GM12878 (cell line): ENCODE data around the gene HSPB7. TPM values are rescaled to one million over a fixed set of nuclear protein-coding genes. Genes with fewer than 3 reads are reported as not detected.

Experiments used
- ATAC-seq: fragments of 200-7000 bp; cut with Tn5 transposase; 3 replicates; pipeline ENCODE4 v1.9.1; 2020; ENCODE audit warnings: mild to moderate bottlenecking, moderate library complexity
- BruUV-seq: library from RNA; stranded (reverse); fragments of 400-500 nt; replicated peaks from 2 replicates; lab custom pipeline; 2021; lab: Mats Ljungman, UMichigan
- CTCF ChIA-PET: fragments of 300-600 bp; sonication (Branson Sonifier 250); formaldehyde crosslinking; extraction: SDS; loops from one replicate; lab custom pipeline; 2021; ENCODE audit warnings: inconsistent platforms; lab: Yijun Ruan, JAX
- POLR2A ChIA-PET: fragments of 350-600 bp; formaldehyde crosslinking; extraction: SDS; loops from one replicate; lab custom pipeline; 2021; ENCODE audit warnings: inconsistent platforms; lab: Charles Lee
- RAD21 ChIA-PET: fragments of 300-600 bp; sonication (Branson Sonifier 250); formaldehyde crosslinking; loops from one replicate; lab custom pipeline; 2023; ENCODE audit warnings: antibody characterized with exemption; ENCODE audit not compliant: unreplicated experiment; lab: Charles Lee
- SMC1A ChIA-PET: fragments of 300-600 bp; sonication (Branson Sonifier 250); formaldehyde crosslinking; loops from one replicate; lab custom pipeline; 2023; ENCODE audit not compliant: unreplicated experiment, uncharacterized antibody; lab: Charles Lee
- DNase-seq: peaks from one replicate; pipeline ENCODE4 v3.0.0-alpha.2; 2011; ENCODE audit warnings: low read depth, low spot score
- FAIRE-seq: peaks from 3 replicates; lab custom pipeline; 2011; peaks lifted over from hg19 to GRCh38; lab: Jason Lieb, UNC
- H2AFZ ChIP-seq: 2 replicates; pipeline ENCODE4 v1.6.0; 2011; ENCODE audit warnings: low read depth, low read length, control low read depth; ENCODE audit not compliant: control insufficient read depth
- H3K27ac ChIP-seq: 2 replicates; pipeline ENCODE4 v1.5.1; 2011; ENCODE audit warnings: control low read depth; ENCODE audit not compliant: control insufficient read depth, insufficient read depth
- H3K27me3 ChIP-seq, 2 experiments: replicated peaks in 1 of 2; 2 replicates each; pipeline versions ENCODE4 v1.6.0 to v1.6.1; 2011; ENCODE audit warnings: low read length in 1 of 2; ENCODE audit not compliant: control insufficient read depth in 2 of 2, insufficient read depth in 2 of 2
- H3K36me3 ChIP-seq, 2 experiments: 2 replicates each; pipeline ENCODE4 v1.5.1; 2011; ENCODE audit warnings: low read length in 1 of 2; ENCODE audit not compliant: control insufficient read depth in 2 of 2, insufficient read depth in 2 of 2
- H3K4me1 ChIP-seq: 2 replicates; pipeline ENCODE4 v1.6.1; 2011; ENCODE audit warnings: mild to moderate bottlenecking, low read length, moderate library complexity, mixed read lengths; ENCODE audit not compliant: control insufficient read depth, insufficient read depth
- H3K4me2 ChIP-seq: 2 replicates; pipeline ENCODE4 v1.6.0; 2011; ENCODE audit warnings: control low read depth; ENCODE audit not compliant: control insufficient read depth, insufficient read depth
- H3K4me3 ChIP-seq: fragments of 200-600 bp; sonication (generic); 2 replicates; pipeline ENCODE4 v1.5.1; 2016
- H3K79me2 ChIP-seq: 2 replicates; pipeline ENCODE4 v1.6.0; 2011; ENCODE audit warnings: low read length; ENCODE audit not compliant: control insufficient read depth, insufficient read depth
- H3K9ac ChIP-seq: 2 replicates; pipeline ENCODE4 v1.8.0; 2011; ENCODE audit warnings: low read length, control low read depth, mixed read lengths; ENCODE audit not compliant: control insufficient read depth, insufficient read depth
- H3K9me3 ChIP-seq: replicated peaks from 3 replicates; pipeline ENCODE4 v1.5.1; 2011; ENCODE audit warnings: mild to moderate bottlenecking, low read length; ENCODE audit not compliant: control insufficient read depth, insufficient read depth
- H4K20me1 ChIP-seq: 2 replicates; pipeline ENCODE4 v1.6.0; 2011; ENCODE audit not compliant: control insufficient read depth, insufficient read depth
- CREB1 ChIP-seq: IDR thresholded peaks from 2 replicates; pipeline ENCODE4 v1.6.1; 2012; ENCODE audit warnings: low read depth, mild to moderate bottlenecking, inconsistent platforms
- MXI1 ChIP-seq: fragments of 150-350 bp; IDR thresholded peaks from 2 replicates; pipeline ENCODE4 v1.6.1; 2011; ENCODE audit warnings: low read depth, mild to moderate bottlenecking, inconsistent platforms, low read length, improper control_type of control experiment
- NRF1 ChIP-seq: conservative IDR thresholded peaks from 2 replicates; pipeline ENCODE4 v1.6.1; 2011; ENCODE audit warnings: mild to moderate bottlenecking, low read depth, low read length, improper control_type of control experiment
- RAD51 ChIP-seq: fragments of 450-650 bp; IDR thresholded peaks from 2 replicates; pipeline ENCODE4 v1.6.1; 2016; ENCODE audit warnings: moderate library complexity, mild to moderate bottlenecking, inconsistent platforms
- RELA ChIP-seq: fragments of 450-650 bp; IDR thresholded peaks from 2 replicates; pipeline ENCODE4 v1.8.0; 2014; ENCODE audit warnings: borderline replicate concordance; ENCODE audit not compliant: partially characterized antibody
- SREBF1 ChIP-seq: IDR thresholded peaks from 2 replicates; pipeline ENCODE4 v1.6.1; 2012; ENCODE audit warnings: mild to moderate bottlenecking, low read length
- ZNF217 ChIP-seq: fragments of 450-650 bp; IDR thresholded peaks from 2 replicates; pipeline ENCODE4 v1.6.1; 2017; ENCODE audit warnings: antibody characterized with exemption, mild to moderate bottlenecking
- WGBS: methylation state at CpG from one replicate; pipeline ENCODE4 v1.1.6; 2016; ENCODE audit warnings: low lambda C conversion rate; ENCODE audit not compliant: insufficient replicate concordance, insufficient coverage; ENCODE audit errors: missing lambda C conversion rate; 5-methylcytosine and 5-hydroxymethylcytosine counted together
- in situ Hi-C: fragments of 300-500 bp; cut with MboI; formaldehyde crosslinking; loops from 9 replicates; pipeline ENCODE4 v1.14.3; 2018; ENCODE audit warnings: mixed read lengths
- intact Hi-C: fragments of 100-400 bp; cut with micrococcal nuclease; formaldehyde crosslinking; loops from one replicate; pipeline ENCODE4 v1.14.2; 2022; ENCODE audit not compliant: unreplicated experiment
- polyA plus RNA-seq, 11 experiments: library from polyadenylated mRNA; depleted of rRNA in 4 of 11; unstranded in 6 of 11; stranded (reverse) in 5 of 11; fragments of >200 nt; fragmentation: Nextera tagmentation in 4 of 11; fragmentation: Illumina TruSeq in 1 of 11; extraction: Ambion mirVana in 4 of 11; extraction: Trizol in 1 of 11; gene quantifications; 1 replicate in 1 of 11; 2 replicates in 10 of 11; pipeline versions ENCODE4 v1.2.1 to v1.2.3, GENCODE V29; 2011 to 2016; ENCODE audit warnings: inconsistent platforms in 2 of 11, missing spikeins in 2 of 11, low read depth in 1 of 11
- total RNA-seq, 4 experiments: library from RNA; depleted of rRNA in 3 of 4; stranded (reverse); fragments of >200 nt in 3 of 4; fragmentation: Illumina TruSeq in 1 of 4; extraction: Trizol in 1 of 4; gene quantifications; 2 replicates each; pipeline versions ENCODE4 v1.2.1 to v1.2.3, GENCODE V29; 2013 to 2021
- TF ChIP-seq, protein P1 (sequence below): fragments of 450-650 bp; IDR thresholded peaks from 2 replicates; pipeline ENCODE4 v1.6.1; 2017; ENCODE audit warnings: borderline replicate concordance
- TF ChIP-seq, protein P2 (sequence below): IDR thresholded peaks from 2 replicates; pipeline ENCODE4 v1.6.1; 2011; ENCODE audit warnings: low read depth, low read length, improper control_type of control experiment, borderline replicate concordance

Gene HSPB7
- total and polyA plus RNA-seq, 10 of the 15 experiments (the other 5 are each of a cell fraction or from before 2014, with no cell fraction given): 0.34 TPM; not detected in 9

DNA sequence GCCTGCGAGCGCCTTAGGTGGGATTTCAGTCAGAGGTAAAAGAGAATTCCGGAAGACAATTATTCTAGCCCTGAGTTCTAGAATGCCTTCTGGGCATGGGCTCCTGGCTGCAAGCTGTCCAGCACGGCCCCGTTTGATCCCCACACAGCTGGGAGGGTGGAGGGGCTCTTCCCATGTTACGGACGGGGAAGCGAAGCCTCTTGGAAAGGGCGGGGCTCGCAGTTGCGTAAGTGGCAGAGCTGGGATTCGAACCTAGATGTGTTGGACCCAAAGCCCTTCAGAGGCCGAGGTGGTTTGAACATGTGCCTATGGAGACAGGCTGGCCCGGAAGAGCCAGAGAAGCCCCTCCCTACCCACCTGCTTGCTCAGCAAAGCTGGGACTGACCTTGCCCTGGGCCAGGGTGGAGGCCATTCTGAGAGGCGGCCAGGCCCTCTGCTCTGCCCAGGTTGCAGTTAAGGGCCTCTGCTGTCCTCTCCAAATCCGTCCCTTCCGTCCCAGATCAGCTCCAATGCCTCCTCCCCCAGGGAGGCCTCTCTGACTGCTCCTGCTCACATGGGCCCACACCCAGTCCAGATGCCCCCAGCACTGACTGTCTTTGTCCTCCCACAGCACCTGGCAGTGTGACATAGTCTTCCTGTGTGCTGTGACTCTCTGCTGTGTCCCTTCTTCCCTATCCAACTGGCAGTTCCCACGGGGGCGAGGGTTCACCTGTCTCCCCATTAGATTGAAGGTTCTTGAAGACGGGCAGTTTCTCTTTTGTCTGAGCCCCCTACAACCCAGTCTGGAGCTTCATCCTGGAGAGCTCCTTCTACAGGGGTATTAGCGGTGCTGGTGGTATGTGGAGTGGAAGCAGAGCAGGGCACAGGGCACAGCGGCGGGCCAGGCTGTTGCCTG, 1.2 kb upstream of the HSPB7 start:
- no peaks in the 10 kb centered on the region for H3K36me3 ChIP-seq
- no peak overlapping the region for H3K4me3 ChIP-seq
- FAIRE-seq: no peak
- ATAC-seq: no peak
- ChIA-PET RAD21 (interaction anchor here (1.4 kb wide), 1 partner anchor 10 kb away, joined by 3 read pairs; no protein-coding TSS in a partner anchor), POLR2A (interaction anchor here (0.6 kb wide), 1 partner anchor 221 kb away, joined by 7 read pairs; no protein-coding TSS in a partner anchor), CTCF (interaction anchor here (0.6 to 6.4 kb wide), 2 partner anchors 10 to 351 kb away, joined by 4 to 36 read pairs; no protein-coding TSS in a partner anchor), SMC1A (interaction anchor here (0.6 kb wide), 1 partner anchor 793 kb away, joined by 3 read pairs; no protein-coding TSS in a partner anchor)
- DNase-seq: no peak
- peaks cover 20% of the 10 kb centered on the region for H3K4me1 ChIP-seq
- H3K27ac ChIP-seq: no peak overlapping the region
- H4K20me1 ChIP-seq: no peaks in the 10 kb centered on the region
- WGBS: 50% methylated on average over 23 of the region's 23 CpGs
- H3K27me3 ChIP-seq: peaks cover 0 to 2% of the 10 kb centered on the region in 2 experiments; a peak in 2 of 4 replicates
- in situ Hi-C loops (no loop called here), intact Hi-C loops (no loop called here)
- no peak overlapping the region for H3K9ac ChIP-seq
- no peak overlapping the region for H3K4me2 ChIP-seq
- no TSS peak for BruUV-seq
- no peaks in the 10 kb centered on the region for H3K79me2 ChIP-seq
- TF ChIP-seq SREBF1 (no peak), RAD51 (no peak), CREB1 (no peak), MXI1 (no peak), RELA (no peak), NRF1 (no peak)
- H3K9me3 ChIP-seq: no peaks in the 10 kb centered on the region
- H2AFZ ChIP-seq: no peak overlapping the region

DNA sequence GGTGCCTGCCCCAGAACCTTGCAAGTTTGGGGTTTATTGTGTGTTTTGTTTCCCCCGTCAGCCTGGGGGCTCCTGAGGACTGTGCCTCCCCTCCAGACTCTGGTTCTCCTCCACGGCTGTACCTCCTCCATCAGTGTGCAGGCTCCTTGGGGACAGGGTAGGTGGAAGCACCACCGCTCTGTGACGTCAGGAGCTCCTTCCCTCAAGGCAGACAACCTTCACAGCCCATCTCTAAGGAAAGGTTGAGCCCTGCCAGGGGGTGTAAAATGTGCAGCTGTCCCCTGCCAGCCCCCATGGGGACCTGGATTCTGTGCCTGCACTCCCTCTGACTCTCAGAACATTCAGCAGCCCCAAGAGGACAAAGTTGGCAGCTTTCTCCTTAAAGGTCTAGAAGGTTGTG, 465 bp upstream of the HSPB7 start:
- intact Hi-C loops: no loop called here
- SMC1A ChIA-PET: no interaction called here

More for the DNA sequence above, 465 bp upstream of the HSPB7 start:
- TF ChIP-seq, protein P1, sequence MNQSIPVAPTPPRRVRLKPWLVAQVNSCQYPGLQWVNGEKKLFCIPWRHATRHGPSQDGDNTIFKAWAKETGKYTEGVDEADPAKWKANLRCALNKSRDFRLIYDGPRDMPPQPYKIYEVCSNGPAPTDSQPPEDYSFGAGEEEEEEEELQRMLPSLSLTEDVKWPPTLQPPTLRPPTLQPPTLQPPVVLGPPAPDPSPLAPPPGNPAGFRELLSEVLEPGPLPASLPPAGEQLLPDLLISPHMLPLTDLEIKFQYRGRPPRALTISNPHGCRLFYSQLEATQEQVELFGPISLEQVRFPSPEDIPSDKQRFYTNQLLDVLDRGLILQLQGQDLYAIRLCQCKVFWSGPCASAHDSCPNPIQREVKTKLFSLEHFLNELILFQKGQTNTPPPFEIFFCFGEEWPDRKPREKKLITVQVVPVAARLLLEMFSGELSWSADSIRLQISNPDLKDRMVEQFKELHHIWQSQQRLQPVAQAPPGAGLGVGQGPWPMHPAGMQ: no peak
- TF ChIP-seq, protein P2, sequence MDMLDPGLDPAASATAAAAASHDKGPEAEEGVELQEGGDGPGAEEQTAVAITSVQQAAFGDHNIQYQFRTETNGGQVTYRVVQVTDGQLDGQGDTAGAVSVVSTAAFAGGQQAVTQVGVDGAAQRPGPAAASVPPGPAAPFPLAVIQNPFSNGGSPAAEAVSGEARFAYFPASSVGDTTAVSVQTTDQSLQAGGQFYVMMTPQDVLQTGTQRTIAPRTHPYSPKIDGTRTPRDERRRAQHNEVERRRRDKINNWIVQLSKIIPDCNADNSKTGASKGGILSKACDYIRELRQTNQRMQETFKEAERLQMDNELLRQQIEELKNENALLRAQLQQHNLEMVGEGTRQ: no peak
- TF ChIP-seq NRF1: no peak
- no peak for TF ChIP-seq ZNF217
- Histone ChIP-seq H3K9ac (no peak overlapping the region), H3K79me2 (no peaks in the 10 kb centered on the region), H3K36me3 (no peaks in the 10 kb centered on the region), H3K27ac (no peak overlapping the region), H4K20me1 (no peaks in the 10 kb centered on the region), H3K4me3 (no peak overlapping the region), H3K4me2 (no peak overlapping the region), H3K4me1 (peaks cover 26% of the 10 kb centered on the region), H2AFZ (no peak overlapping the region), H3K27me3 (peaks cover 0 to 2% of the 10 kb centered on the region in 2 experiments; a peak in 2 of 4 replicates), H3K9me3 (no peaks in the 10 kb centered on the region)
- 30% methylated on average over 4 of the region's 4 CpGs for WGBS
- BruUV-seq: no TSS peak
- DNase-seq: no peak
- CTCF ChIA-PET: interaction anchor here (6.4 kb wide), 1 partner anchor 10 kb away, joined by 36 read pairs; no protein-coding TSS in a partner anchor
- no peak for ATAC-seq
- FAIRE-seq: no peak
- RAD21 ChIA-PET: no interaction called here
- POLR2A ChIA-PET: no interaction called here
- in situ Hi-C loops: no loop called here
